Neural cell (in vitro differentiated cells): ENCODE results near the gene NHSL2. TPM values are rescaled to one million over a fixed set of nuclear protein-coding genes. Genes with fewer than 3 reads are reported as not detected.

Experiments
- H2AFZ ChIP-seq: fragments of 200-600, 300-800 bp; sonication (generic), shearing (Covaris generic); 2 replicates; pipeline ENCODE4 v1.6.0; 2014; ENCODE audit warnings: low read depth, mild to moderate bottlenecking, antibody characterized with exemption, low read length, moderate library complexity
- H3F3A ChIP-seq: fragments of 200-600 bp; shearing (Covaris generic); 2 replicates; pipeline ENCODE4 v1.6.1; 2016; ENCODE audit warnings: mild to moderate bottlenecking, moderate library complexity, mixed read lengths, antibody characterized with exemption, low read length; ENCODE audit not compliant: insufficient read depth, poor library complexity, severe bottlenecking
- H3K27ac ChIP-seq: fragments of 200-600, 300-800 bp; sonication (generic), shearing (Covaris generic); 2 replicates; pipeline ENCODE4 v1.5.1; 2014; ENCODE audit warnings: mild to moderate bottlenecking, low read length, moderate library complexity
- H3K27me3 ChIP-seq: fragments of 300-800, 200-600 bp; sonication (generic), shearing (Covaris generic); 2 replicates; pipeline ENCODE4 v1.6.0; 2014; ENCODE audit warnings: mild to moderate bottlenecking, low read depth, low read length, moderate library complexity; ENCODE audit not compliant: insufficient read depth
- H3K36me3 ChIP-seq: fragments of 300-800, 200-600 bp; sonication (generic), shearing (Covaris generic); 2 replicates; pipeline ENCODE4 v1.5.1; 2014; ENCODE audit warnings: mild to moderate bottlenecking, antibody characterized with exemption, low read length, moderate library complexity; ENCODE audit not compliant: insufficient read depth
- H3K4me2 ChIP-seq: fragments of 300-800, 200-600 bp; sonication (generic), shearing (Covaris generic); 2 replicates; pipeline ENCODE4 v1.6.0; 2014; ENCODE audit warnings: mild to moderate bottlenecking, low read length
- H3K4me3 ChIP-seq: fragments of 300-800, 200-600 bp; sonication (generic), shearing (Covaris generic); 2 replicates; pipeline ENCODE4 v1.5.1; 2014; ENCODE audit warnings: mild to moderate bottlenecking, low read length, moderate library complexity
- H3K79me2 ChIP-seq: fragments of 200-600 bp; shearing (Covaris generic); replicated peaks from 2 replicates; pipeline ENCODE4 v1.6.0; 2014; ENCODE audit warnings: mild to moderate bottlenecking, low read length, moderate library complexity; ENCODE audit not compliant: insufficient read depth
- H3K9ac ChIP-seq: fragments of 300-800, 200-600 bp; sonication (generic), shearing (Covaris generic); 2 replicates; pipeline ENCODE4 v1.6.1; 2016; ENCODE audit warnings: mild to moderate bottlenecking, low read length, mixed read lengths
- H3K9me2 ChIP-seq: fragments of 200-600 bp; shearing (Covaris generic); 2 replicates; pipeline ENCODE4 v1.6.1; 2016; ENCODE audit warnings: mild to moderate bottlenecking, low read length, mixed read lengths; ENCODE audit not compliant: insufficient read depth
- H3K9me3 ChIP-seq: fragments of 200-600, 300-800 bp; sonication (generic), shearing (Covaris generic); 2 replicates; pipeline ENCODE4 v1.6.1; 2016; ENCODE audit warnings: mild to moderate bottlenecking, mixed run types, low read length, moderate library complexity, mixed read lengths
- H4K20me1 ChIP-seq: fragments of 200-600 bp; shearing (Covaris generic); 2 replicates; pipeline ENCODE4 v1.6.1; 2016; ENCODE audit warnings: mild to moderate bottlenecking, mixed run types; ENCODE audit not compliant: insufficient read depth
- CTCF ChIP-seq: fragments of 450-650 bp; IDR thresholded peaks from 2 replicates; pipeline ENCODE4 v1.5.1; 2014; ENCODE audit warnings: antibody characterized with exemption, mild to moderate bottlenecking, moderate library complexity; ENCODE audit not compliant: poor library complexity, severe bottlenecking
- EP300 ChIP-seq: fragments of 450-650 bp; conservative IDR thresholded peaks from 2 replicates; pipeline ENCODE4 v1.6.1; 2014; ENCODE audit warnings: antibody characterized with exemption, mild to moderate bottlenecking, moderate library complexity; ENCODE audit not compliant: poor library complexity, severe bottlenecking
- EZH2 ChIP-seq: fragments of 200-600, 300-800 bp; shearing (Covaris generic), sonication (generic); IDR thresholded peaks from 2 replicates; pipeline ENCODE4 v1.6.1; 2014; ENCODE audit warnings: antibody characterized with exemption, low read length, borderline replicate concordance, mild to moderate bottlenecking; ENCODE audit not compliant: insufficient read depth, poor library complexity, severe bottlenecking
- MXI1 ChIP-seq: fragments of 450-650 bp; conservative IDR thresholded peaks from 2 replicates; pipeline ENCODE4 v1.6.1; 2014; ENCODE audit warnings: antibody characterized with exemption, mild to moderate bottlenecking; ENCODE audit not compliant: poor library complexity, severe bottlenecking
- POLR2AphosphoS5 ChIP-seq: IDR thresholded peaks from 2 replicates; pipeline ENCODE4 v1.6.1; 2012
- RAD21 ChIP-seq: fragments of 450-650 bp; conservative IDR thresholded peaks from 2 replicates; pipeline ENCODE4 v1.6.1; 2014; ENCODE audit warnings: antibody characterized with exemption, mild to moderate bottlenecking, moderate library complexity
- REST ChIP-seq: IDR thresholded peaks from 2 replicates; pipeline ENCODE4 v1.6.1; 2012; ENCODE audit warnings: borderline replicate concordance
- SMC3 ChIP-seq: fragments of 450-650 bp; conservative IDR thresholded peaks from 2 replicates; pipeline ENCODE4 v1.6.1; 2014; ENCODE audit warnings: antibody characterized with exemption, mild to moderate bottlenecking, moderate library complexity; ENCODE audit not compliant: poor library complexity
- TAF1 ChIP-seq: IDR thresholded peaks from 2 replicates; pipeline ENCODE4 v1.6.1; 2012; ENCODE audit warnings: low read depth
- polyA plus RNA-seq: library from polyadenylated mRNA; depleted of rRNA; stranded (reverse); fragments of >200 nt; gene quantifications from 2 replicates; pipeline ENCODE4 v1.2.3, GENCODE V29; 2014

NHSL2 gene
- polyA plus RNA-seq, 1 donor from 2014 or later: 0.87 TPM

GRCh38 chrX:71996136-71996535 lies 85.5 kb downstream of the NHSL2 start:
- H3K9me2 ChIP-seq: no peaks in the 10 kb centered on the region

GRCh38 chrX:71996826-71997225 lies 86.2 kb downstream of the NHSL2 start:
- no peak overlapping the region for H2AFZ ChIP-seq
- H3K36me3 ChIP-seq: no peaks in the 10 kb centered on the region
- no peaks in the 10 kb centered on the region for H3K79me2 ChIP-seq
- H3K4me2 ChIP-seq: no peak overlapping the region
- no peaks in the 10 kb centered on the region for H3K27me3 ChIP-seq
- no peaks in the 10 kb centered on the region for H3K9me2 ChIP-seq
- TF ChIP-seq EP300: no peak
- no peak for TF ChIP-seq EZH2
- no peak for TF ChIP-seq SMC3
- no peak overlapping the region for H3K27ac ChIP-seq
- H3K9ac ChIP-seq: no peak overlapping the region
- no peak overlapping the region for H3K4me3 ChIP-seq
- H3K9me3 ChIP-seq: no peaks in the 10 kb centered on the region
- no peaks in the 10 kb centered on the region for H4K20me1 ChIP-seq
- H3F3A ChIP-seq: no peaks in the 10 kb centered on the region

More at GRCh38 chrX:71996136-71996535, 85.5 kb downstream of the NHSL2 start:
- Histone ChIP-seq H3K27ac (no peak overlapping the region), H3K4me3 (no peak overlapping the region), H4K20me1 (no peaks in the 10 kb centered on the region), H3F3A (no peaks in the 10 kb centered on the region), H3K9ac (no peak overlapping the region), H3K4me2 (no peak overlapping the region), H2AFZ (no peak overlapping the region), H3K9me3 (no peaks in the 10 kb centered on the region), H3K27me3 (no peaks in the 10 kb centered on the region), H3K79me2 (no peaks in the 10 kb centered on the region), H3K36me3 (no peaks in the 10 kb centered on the region)
- TF ChIP-seq POLR2AphosphoS5 (no peak), EZH2 (no peak), EP300 (no peak), SMC3 (no peak), TAF1 (no peak), MXI1 (no peak), REST (no peak), RAD21 (no peak), CTCF (no peak)

GRCh38 chrX:71997320-71997719 lies 86.7 kb downstream of the NHSL2 start:
- Histone ChIP-seq H4K20me1 (no peaks in the 10 kb centered on the region), H3K79me2 (no peaks in the 10 kb centered on the region), H3K27me3 (no peaks in the 10 kb centered on the region), H2AFZ (no peak overlapping the region), H3K9ac (no peak overlapping the region), H3K9me2 (no peaks in the 10 kb centered on the region), H3K4me3 (no peak overlapping the region), H3K36me3 (no peaks in the 10 kb centered on the region), H3K4me2 (no peak overlapping the region), H3F3A (no peaks in the 10 kb centered on the region), H3K9me3 (no peaks in the 10 kb centered on the region), H3K27ac (no peak overlapping the region)
- no peak for TF ChIP-seq MXI1
- TF ChIP-seq SMC3: no peak
- no peak for TF ChIP-seq RAD21
- no peak for TF ChIP-seq REST
- TF ChIP-seq CTCF: no peak
- TF ChIP-seq EZH2: no peak
- no peak for TF ChIP-seq TAF1
- no peak for TF ChIP-seq POLR2AphosphoS5
- no peak for TF ChIP-seq EP300
